ENCODE results near the gene ZNF396. TPM values are rescaled to one million over a fixed set of nuclear protein-coding genes. Genes with fewer than 3 reads are reported as not detected.
A peak's percentile ranks its signal among the peaks of the same experiment; 100 is the strongest.

Gene ZNF396
- total RNA-seq, 1 donor from 2014 or later: 0.92 TPM

GRCh38 chr18:35352283-35352682 is 24.9 kb downstream of the ZNF396 start:
- Mint-ChIP-seq H3K4me3 (ENCODE audit: unreplicated experiment) (no peak overlapping the region), H3K27me3 (ENCODE audit: unreplicated experiment) (no peaks in the 10 kb centered on the region), H3K4me1 (ENCODE audit: unreplicated experiment) (no peaks in the 10 kb centered on the region), H3K9me3 (ENCODE audit: unreplicated experiment) (peaks cover 11% of the 10 kb centered on the region), H3K36me3 (ENCODE audit: low read depth, unreplicated experiment) (peaks cover 11% of the 10 kb centered on the region), H3K27ac (ENCODE audit: unreplicated experiment) (no peak overlapping the region)
- TF ChIP-seq, protein P1, sequence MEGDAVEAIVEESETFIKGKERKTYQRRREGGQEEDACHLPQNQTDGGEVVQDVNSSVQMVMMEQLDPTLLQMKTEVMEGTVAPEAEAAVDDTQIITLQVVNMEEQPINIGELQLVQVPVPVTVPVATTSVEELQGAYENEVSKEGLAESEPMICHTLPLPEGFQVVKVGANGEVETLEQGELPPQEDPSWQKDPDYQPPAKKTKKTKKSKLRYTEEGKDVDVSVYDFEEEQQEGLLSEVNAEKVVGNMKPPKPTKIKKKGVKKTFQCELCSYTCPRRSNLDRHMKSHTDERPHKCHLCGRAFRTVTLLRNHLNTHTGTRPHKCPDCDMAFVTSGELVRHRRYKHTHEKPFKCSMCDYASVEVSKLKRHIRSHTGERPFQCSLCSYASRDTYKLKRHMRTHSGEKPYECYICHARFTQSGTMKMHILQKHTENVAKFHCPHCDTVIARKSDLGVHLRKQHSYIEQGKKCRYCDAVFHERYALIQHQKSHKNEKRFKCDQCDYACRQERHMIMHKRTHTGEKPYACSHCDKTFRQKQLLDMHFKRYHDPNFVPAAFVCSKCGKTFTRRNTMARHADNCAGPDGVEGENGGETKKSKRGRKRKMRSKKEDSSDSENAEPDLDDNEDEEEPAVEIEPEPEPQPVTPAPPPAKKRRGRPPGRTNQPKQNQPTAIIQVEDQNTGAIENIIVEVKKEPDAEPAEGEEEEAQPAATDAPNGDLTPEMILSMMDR (IDR thresholded peaks at IDR 0.05; ENCODE audit: unreplicated experiment): no peak
- no peak for DNase-seq (ENCODE audit: low spot score)

DNA sequence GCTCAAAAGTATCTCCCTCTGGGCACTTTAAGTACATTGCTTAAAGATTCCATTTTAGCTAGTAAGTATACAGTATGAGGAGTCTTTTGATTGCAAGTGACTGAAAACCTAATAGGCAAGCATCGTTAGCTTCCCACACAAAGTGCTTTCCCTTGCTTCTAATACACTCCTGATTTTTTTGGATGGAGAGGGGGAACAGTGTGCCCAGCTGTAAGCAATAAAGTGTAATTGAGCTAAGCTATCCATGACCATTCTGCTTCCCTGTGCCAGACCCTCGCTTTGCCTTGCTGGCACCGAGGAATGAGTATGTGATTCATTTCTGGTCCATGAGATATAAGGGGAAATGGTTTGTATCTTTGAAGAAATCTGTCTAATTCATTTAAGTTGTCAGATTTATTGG is 29.1 kb downstream of the ZNF396 start:
- H3K36me3 Mint-ChIP-seq (ENCODE audit: low read depth, unreplicated experiment): peaks cover 11% of the 10 kb centered on the region
- TF ChIP-seq, protein P1 (IDR thresholded peaks at IDR 0.05; ENCODE audit: unreplicated experiment): no peak
- no peak overlapping the region for H3K4me3 Mint-ChIP-seq (ENCODE audit: unreplicated experiment)
- H3K27ac Mint-ChIP-seq (ENCODE audit: unreplicated experiment): no peak overlapping the region
- peaks cover 7% of the 10 kb centered on the region for H3K27me3 Mint-ChIP-seq (ENCODE audit: unreplicated experiment)
- peaks cover 11% of the 10 kb centered on the region for H3K9me3 Mint-ChIP-seq (ENCODE audit: unreplicated experiment)
- peaks cover 9% of the 10 kb centered on the region for H3K4me1 Mint-ChIP-seq (ENCODE audit: unreplicated experiment)
- no peak for DNase-seq (ENCODE audit: low spot score)

- H3K36me3 Mint-ChIP-seq (ENCODE audit: low read depth, unreplicated experiment): no peaks in the 10 kb centered on the region
- no peak overlapping the region for H3K4me3 Mint-ChIP-seq (ENCODE audit: unreplicated experiment)
- no peaks in the 10 kb centered on the region for H3K9me3 Mint-ChIP-seq (ENCODE audit: unreplicated experiment)
- H3K4me1 Mint-ChIP-seq (ENCODE audit: unreplicated experiment): peaks cover 9% of the 10 kb centered on the region
- H3K27ac Mint-ChIP-seq (ENCODE audit: unreplicated experiment): no peak overlapping the region
- peaks cover 7% of the 10 kb centered on the region for H3K27me3 Mint-ChIP-seq (ENCODE audit: unreplicated experiment)
- DNase-seq (ENCODE audit: low spot score): no peak
- TF ChIP-seq, protein P1 (IDR thresholded peaks at IDR 0.05; ENCODE audit: unreplicated experiment): no peak
Measured at GRCh38 chr18:35345950-35346349, 31.2 kb downstream of the ZNF396 start.

GRCh38 chr18:35345460-35345921 is 31.6 kb downstream of the ZNF396 start:
- H3K27ac Mint-ChIP-seq (ENCODE audit: unreplicated experiment): peak overlapping the region; percentile 98
- TF ChIP-seq, protein P1 (IDR thresholded peaks at IDR 0.05; ENCODE audit: unreplicated experiment): no peak
- peaks cover 9% of the 10 kb centered on the region for H3K4me1 Mint-ChIP-seq (ENCODE audit: unreplicated experiment)
- peaks cover 3% of the 10 kb centered on the region for H3K36me3 Mint-ChIP-seq (ENCODE audit: low read depth, unreplicated experiment)
- no peak for DNase-seq (ENCODE audit: low spot score)
- H3K9me3 Mint-ChIP-seq (ENCODE audit: unreplicated experiment): no peaks in the 10 kb centered on the region
- H3K27me3 Mint-ChIP-seq (ENCODE audit: unreplicated experiment): peaks cover 7% of the 10 kb centered on the region
- peak overlapping the region; percentile 99 for H3K4me3 Mint-ChIP-seq (ENCODE audit: unreplicated experiment)

DNA sequence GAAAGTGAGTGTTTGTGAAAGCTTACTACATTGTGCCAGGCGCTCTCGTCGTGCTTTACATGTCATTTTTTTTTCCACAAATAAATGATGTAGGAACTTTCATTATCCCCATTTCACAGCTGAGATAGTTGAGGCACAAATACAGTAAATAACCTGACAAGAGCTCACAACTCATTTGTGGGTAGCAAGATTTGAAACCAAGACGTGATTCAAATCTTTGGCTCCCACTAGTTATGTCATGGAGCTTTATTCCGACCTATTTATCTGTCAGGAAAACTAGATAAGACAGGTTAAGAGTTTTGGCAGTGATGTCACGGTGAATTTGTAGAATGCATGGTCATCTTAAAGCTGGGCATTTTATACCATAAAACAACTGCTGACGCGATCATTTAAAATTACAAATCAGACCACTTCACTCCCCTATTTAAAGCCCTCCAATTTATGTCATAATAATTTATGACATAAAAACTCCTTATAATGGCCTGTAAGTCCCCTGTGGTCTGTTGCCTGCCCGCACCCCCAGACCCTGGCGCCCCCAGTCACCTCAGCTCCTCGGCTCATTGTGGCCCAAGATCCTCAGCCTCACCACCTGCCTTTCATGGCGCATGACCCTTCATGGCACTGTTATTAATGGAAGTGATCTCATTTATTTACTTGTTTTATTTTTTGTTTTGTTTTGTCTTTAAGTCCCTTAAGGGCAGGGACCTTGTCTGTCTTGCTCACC is 32.2 kb downstream of the ZNF396 start:
- DNase-seq (ENCODE audit: low spot score): no peak
- H3K9me3 Mint-ChIP-seq (ENCODE audit: unreplicated experiment): no peaks in the 10 kb centered on the region
- H3K4me1 Mint-ChIP-seq (ENCODE audit: unreplicated experiment): peaks cover 9% of the 10 kb centered on the region
- peaks cover 11% of the 10 kb centered on the region for H3K27me3 Mint-ChIP-seq (ENCODE audit: unreplicated experiment)
- peaks cover 9% of the 10 kb centered on the region for H3K36me3 Mint-ChIP-seq (ENCODE audit: low read depth, unreplicated experiment)
- TF ChIP-seq, protein P1 (IDR thresholded peaks at IDR 0.05; ENCODE audit: unreplicated experiment): no peak
- peak overlapping the region; percentile 98 for H3K27ac Mint-ChIP-seq (ENCODE audit: unreplicated experiment)
- H3K4me3 Mint-ChIP-seq (ENCODE audit: unreplicated experiment): peak overlapping the region; percentile 99

Measured in endothelial cell (in vitro differentiated cells).